GM12874 (cell line): Measurements from ENCODE around the gene CLEC4D.

ENCODE experiments used
- TF ChIP-seq, protein P1 (sequence below): IDR thresholded peaks from 2 replicates; pipeline ENCODE4 v1.5.1; 2011; ENCODE audit warnings: low read depth, mild to moderate bottlenecking, control low read depth, low read length, moderate library complexity; ENCODE audit not compliant: insufficient read depth

The CLEC4D gene

DNA sequence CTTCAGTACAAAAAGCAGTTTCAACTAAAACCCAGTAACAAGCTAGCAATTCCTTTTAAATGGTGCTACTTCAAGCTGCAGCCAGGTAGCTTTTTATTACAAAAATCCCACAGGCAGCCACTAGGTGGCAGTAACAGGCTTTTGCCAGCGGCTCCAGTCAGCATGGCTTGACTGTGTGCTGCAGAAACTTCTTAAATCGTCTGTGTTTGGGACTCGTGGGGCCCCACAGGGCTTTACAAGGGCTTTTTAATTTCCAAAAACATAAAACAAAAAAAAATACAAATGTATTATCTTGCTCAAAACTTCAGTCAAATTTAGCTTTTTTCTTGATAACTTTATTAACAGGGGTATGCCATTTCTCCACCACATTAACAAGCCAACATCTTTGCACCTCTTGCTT lies 31.0 kb downstream of the CLEC4D start:
- TF ChIP-seq, protein P1, sequence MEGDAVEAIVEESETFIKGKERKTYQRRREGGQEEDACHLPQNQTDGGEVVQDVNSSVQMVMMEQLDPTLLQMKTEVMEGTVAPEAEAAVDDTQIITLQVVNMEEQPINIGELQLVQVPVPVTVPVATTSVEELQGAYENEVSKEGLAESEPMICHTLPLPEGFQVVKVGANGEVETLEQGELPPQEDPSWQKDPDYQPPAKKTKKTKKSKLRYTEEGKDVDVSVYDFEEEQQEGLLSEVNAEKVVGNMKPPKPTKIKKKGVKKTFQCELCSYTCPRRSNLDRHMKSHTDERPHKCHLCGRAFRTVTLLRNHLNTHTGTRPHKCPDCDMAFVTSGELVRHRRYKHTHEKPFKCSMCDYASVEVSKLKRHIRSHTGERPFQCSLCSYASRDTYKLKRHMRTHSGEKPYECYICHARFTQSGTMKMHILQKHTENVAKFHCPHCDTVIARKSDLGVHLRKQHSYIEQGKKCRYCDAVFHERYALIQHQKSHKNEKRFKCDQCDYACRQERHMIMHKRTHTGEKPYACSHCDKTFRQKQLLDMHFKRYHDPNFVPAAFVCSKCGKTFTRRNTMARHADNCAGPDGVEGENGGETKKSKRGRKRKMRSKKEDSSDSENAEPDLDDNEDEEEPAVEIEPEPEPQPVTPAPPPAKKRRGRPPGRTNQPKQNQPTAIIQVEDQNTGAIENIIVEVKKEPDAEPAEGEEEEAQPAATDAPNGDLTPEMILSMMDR: peak; percentile 79

DNA sequence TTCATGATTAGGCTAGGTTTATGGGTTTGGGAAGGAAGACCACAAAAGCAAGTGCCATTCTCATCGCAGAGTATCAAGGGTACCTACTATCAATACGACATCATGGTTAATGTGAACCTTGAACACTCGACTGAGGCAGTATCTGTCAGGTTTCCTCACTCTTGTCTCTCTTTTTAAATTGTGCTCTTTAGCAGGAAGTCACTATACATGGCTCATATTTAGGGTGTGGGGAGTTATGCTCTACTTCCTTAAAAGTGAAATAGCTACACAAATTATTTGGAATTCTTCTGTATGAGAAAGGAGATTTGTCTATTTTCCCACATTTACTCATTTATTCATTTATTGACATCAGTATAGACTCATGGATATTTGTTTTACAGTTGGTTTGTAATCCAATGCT lies 33.3 kb downstream of the CLEC4D start:
- TF ChIP-seq, protein P1: no peak

DNA sequence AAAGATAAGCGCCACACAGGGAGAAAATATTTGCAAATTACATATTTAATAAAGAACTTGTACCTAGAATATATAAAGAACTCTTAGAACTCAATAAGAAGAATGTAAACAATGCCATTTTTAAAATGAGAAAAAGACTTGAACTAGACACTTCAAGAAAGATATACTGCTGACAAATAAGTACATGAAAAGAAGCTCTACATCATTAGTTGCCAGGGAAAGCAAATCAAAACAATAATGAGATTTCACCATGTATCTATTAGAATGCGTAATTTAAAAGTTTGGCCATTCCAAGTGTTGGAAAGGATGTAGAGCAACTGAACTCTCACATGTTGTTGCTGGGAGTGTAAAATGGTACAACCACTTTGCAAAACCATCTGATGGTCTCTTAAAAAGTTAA lies 34.3 kb downstream of the CLEC4D start:
- TF ChIP-seq, protein P1: no peak

DNA sequence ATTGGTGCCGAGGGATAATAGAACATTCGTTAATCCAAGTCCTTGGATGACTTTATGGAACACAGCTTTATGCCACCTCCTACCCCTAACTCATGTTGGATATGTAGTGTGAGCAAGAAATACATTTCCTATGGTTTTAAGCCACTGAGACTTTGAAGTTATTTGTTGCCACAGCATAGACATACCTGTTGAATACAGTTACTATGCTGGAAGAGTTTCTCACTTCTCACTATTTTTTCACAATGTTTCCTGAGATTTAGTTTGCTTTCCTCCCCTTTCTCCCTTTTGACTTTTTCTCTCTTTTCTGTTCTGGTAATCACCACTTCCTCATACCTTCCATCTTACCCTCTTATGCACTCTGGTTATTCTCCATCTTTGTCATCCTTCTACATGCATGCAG lies 34.9 kb downstream of the CLEC4D start:
- TF ChIP-seq, protein P1: no peak

DNA sequence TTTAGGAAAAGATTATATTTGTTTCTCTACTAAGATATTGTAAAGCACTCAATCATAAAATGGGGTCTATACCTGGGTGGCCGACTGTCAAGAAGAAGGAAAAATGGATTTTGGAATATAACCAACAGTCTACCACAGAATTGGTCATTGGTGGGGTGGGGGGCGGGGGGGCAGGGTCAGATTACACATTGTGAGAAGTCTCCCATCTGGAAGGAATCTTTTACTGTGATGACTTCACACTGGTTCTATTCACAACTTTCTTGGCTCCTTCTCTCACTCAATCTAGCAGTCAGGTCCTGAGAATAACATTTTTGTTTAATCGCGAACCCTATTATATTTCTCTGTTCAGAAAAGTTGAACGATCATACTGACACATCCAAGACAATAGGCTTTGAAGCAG lies 36.1 kb downstream of the CLEC4D start:
- TF ChIP-seq, protein P1: no peak

DNA sequence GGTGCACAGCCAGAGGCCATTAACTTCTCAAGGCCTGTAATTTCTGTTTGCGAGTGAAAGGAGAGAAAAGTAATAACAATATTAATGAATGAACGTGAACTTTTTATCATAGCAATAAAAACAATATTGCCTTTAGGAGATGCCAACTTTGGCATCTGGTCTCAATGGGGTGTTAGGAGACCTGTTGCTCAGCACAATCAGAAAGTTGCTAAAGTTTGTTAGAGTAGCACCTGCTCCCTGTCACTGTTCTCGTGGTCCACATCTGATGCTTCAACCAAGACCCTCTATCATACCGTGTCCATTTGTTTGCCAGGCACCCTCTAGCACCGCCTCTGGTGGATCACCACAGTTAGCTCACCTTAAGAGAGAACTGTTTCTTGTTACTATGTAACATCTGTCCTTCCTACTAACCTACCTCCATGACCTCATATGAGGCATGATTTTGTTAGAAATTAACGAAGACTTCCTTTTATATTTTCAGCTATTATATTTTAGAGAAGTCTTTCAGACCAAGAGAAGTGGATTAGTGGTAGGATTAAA lies 39.9 kb downstream of the CLEC4D start:
- TF ChIP-seq, protein P1: 0 out of 2 replicates have a peak, but pooled peaks have one; percentile 6

DNA sequence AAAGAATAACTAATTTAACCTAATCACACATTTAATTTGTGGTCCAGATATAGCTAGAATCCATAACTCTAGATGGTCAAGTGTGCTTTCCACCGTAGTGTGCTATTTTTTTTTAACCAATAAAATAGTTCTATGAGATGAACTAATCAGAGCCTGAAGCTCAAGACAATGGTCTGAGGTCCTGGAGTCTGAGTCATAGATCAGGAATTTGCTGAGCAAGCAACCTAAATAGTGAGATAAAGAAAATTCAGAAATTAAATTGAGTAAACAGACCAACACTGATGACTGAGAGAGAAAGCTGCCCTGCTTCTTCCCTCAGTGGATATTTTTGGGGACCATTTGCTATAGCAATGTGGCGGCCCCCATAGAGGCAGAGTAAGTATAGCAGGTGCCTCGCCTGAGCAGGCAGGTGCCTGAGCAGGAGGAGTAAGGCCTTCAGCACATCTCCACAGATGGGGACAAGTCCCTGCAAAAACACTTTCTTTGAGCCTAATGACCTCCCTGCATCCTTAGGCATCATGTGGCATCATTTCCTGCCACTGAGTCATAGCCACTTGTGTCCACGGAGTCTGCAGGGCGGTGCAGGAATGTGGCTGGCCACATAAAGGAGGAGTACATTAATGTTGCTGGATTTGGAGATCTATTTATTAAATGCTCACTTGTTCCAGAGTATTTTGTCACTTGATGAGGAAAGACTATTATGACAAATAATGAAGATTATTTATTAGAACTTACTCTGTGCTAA lies 41.3 kb downstream of the CLEC4D start:
- TF ChIP-seq, protein P1: no peak
